ENCODE results near the gene FN1. TPM values are rescaled to one million over a fixed set of nuclear protein-coding genes. Genes with fewer than 3 reads are reported as not detected.

The FN1 gene
- total and polyA plus RNA-seq, 4 donors: 339 to 1,753 (median 934) TPM

DNA sequence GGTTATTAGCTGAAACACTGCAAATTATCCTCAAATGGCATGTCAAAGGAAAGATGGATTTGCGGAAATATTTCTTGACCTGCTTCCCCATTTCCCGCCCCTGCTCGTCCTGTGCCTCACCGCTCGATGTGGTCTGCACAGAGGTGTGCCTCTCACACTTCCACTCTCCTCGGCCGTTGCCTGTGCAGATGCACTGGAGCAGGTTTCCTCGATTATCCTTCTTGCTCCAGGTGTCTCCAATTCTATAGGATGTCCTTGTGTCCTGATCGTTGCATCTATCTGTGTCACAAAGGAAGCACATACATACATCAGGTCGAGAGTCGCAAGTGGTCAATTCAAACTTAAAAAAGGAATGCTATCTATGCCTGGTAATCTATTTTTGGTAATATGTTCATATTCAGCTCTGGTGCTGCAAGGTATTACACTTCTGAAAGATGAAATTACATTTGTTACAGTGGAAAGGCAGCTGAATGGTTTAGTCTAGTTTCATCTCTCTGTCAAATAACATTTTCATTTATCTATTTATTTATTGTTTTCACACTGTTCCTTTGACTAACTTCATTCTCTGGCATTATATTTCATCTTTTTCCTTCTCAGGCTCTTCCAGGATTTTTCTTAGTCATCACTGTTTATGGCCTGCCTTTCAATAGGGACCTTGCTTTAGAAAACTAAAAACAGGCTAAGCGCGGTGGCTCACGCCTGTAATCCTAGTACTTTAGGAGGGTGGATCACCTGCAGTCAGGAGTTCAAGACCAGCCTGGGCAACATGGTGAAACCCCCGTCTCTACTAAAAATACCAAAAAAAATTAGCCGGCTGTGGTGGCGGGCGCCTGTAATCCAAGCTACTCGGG is 7.6 kb downstream of the FN1 start:
- Histone ChIP-seq H3K9me3 (ENCODE audit: control insufficient read depth in 4 of 4, insufficient read depth in 3 of 4, low read length in 3 of 4) (peaks cover 0 to 4% (median 0%) of the 10 kb centered on the region in 4 donors), H3K4me1 (ENCODE audit: control insufficient read depth in 5 of 5, insufficient read depth in 5 of 5, low read length in 5 of 5) (peaks cover 0 to 47% (median 0%) of the 10 kb centered on the region in 5 donors), H3K27me3 (ENCODE audit: control insufficient read depth in 3 of 3, insufficient read depth in 3 of 3, low read length in 2 of 3) (no peaks in the 10 kb centered on the region), H3K27ac (ENCODE audit: low read depth in 1 of 2, low read length in 1 of 2) (no peak overlapping the region), H3K9ac (ENCODE audit: insufficient read depth in 1 of 2, low read length in 2 of 2) (no peak overlapping the region), H3K4me3 (no peak overlapping the region), H3K36me3 (ENCODE audit: control insufficient read depth in 4 of 4, insufficient read depth in 4 of 4, low read length in 4 of 4) (peaks cover 6 to 78% (median 35%) of the 10 kb centered on the region in 4 donors)
- ATAC-seq (ENCODE audit: insufficient read depth, low FRiP score) (no peak), DNase-seq (no peak)
- WGBS, 2 donors: 94% methylated on average over 19 of the region's 19 CpGs
- TF ChIP-seq, protein P1, sequence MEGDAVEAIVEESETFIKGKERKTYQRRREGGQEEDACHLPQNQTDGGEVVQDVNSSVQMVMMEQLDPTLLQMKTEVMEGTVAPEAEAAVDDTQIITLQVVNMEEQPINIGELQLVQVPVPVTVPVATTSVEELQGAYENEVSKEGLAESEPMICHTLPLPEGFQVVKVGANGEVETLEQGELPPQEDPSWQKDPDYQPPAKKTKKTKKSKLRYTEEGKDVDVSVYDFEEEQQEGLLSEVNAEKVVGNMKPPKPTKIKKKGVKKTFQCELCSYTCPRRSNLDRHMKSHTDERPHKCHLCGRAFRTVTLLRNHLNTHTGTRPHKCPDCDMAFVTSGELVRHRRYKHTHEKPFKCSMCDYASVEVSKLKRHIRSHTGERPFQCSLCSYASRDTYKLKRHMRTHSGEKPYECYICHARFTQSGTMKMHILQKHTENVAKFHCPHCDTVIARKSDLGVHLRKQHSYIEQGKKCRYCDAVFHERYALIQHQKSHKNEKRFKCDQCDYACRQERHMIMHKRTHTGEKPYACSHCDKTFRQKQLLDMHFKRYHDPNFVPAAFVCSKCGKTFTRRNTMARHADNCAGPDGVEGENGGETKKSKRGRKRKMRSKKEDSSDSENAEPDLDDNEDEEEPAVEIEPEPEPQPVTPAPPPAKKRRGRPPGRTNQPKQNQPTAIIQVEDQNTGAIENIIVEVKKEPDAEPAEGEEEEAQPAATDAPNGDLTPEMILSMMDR (IDR thresholded peaks at IDR 0.05; ENCODE audit: control extremely low read depth, extremely low read depth): no peak

DNA sequence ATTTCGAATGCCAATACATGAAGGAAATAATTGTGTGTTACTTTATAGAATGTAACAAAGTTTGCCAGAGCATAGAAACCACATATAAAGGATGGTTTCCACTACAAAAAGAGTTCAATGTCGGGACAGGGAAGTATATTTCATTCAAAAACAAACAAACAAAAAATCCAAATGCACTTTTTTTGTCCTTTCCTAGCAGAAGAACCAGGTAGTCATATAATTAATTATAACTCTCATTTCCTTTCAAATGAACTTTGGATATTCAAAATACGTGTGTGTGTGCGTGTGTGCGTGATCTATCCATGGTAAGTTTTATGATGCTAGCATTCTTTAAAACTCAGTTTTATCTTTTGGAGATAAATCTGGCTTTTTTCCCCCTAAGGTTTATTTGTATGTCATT is 8.3 kb downstream of the FN1 start:
- no peak for DNase-seq
- H3K9me3 ChIP-seq (ENCODE audit: control insufficient read depth in 4 of 4, insufficient read depth in 3 of 4, low read length in 3 of 4): peaks cover 0 to 4% (median 0%) of the 10 kb centered on the region in 4 donors
- H3K4me1 ChIP-seq (ENCODE audit: control insufficient read depth in 5 of 5, insufficient read depth in 5 of 5, low read length in 5 of 5): peaks cover 0 to 40% (median 0%) of the 10 kb centered on the region in 5 donors
- H3K27ac ChIP-seq (ENCODE audit: low read depth in 1 of 2, low read length in 1 of 2): no peak overlapping the region
- H3K27me3 ChIP-seq (ENCODE audit: control insufficient read depth in 3 of 3, insufficient read depth in 3 of 3, low read length in 2 of 3): no peaks in the 10 kb centered on the region
- no peak overlapping the region for H3K4me3 ChIP-seq
- peaks cover 6 to 75% (median 35%) of the 10 kb centered on the region in 4 donors for H3K36me3 ChIP-seq (ENCODE audit: control insufficient read depth in 4 of 4, insufficient read depth in 4 of 4, low read length in 4 of 4)
- no peak for ATAC-seq (ENCODE audit: insufficient read depth, low FRiP score)
- TF ChIP-seq, protein P1 (IDR thresholded peaks at IDR 0.05; ENCODE audit: control extremely low read depth, extremely low read depth): no peak
- no peak overlapping the region for H3K9ac ChIP-seq (ENCODE audit: insufficient read depth in 1 of 2, low read length in 2 of 2)
- 89 to 91% methylated on average over 5 of the region's 5 CpGs for WGBS, 2 donors

DNA sequence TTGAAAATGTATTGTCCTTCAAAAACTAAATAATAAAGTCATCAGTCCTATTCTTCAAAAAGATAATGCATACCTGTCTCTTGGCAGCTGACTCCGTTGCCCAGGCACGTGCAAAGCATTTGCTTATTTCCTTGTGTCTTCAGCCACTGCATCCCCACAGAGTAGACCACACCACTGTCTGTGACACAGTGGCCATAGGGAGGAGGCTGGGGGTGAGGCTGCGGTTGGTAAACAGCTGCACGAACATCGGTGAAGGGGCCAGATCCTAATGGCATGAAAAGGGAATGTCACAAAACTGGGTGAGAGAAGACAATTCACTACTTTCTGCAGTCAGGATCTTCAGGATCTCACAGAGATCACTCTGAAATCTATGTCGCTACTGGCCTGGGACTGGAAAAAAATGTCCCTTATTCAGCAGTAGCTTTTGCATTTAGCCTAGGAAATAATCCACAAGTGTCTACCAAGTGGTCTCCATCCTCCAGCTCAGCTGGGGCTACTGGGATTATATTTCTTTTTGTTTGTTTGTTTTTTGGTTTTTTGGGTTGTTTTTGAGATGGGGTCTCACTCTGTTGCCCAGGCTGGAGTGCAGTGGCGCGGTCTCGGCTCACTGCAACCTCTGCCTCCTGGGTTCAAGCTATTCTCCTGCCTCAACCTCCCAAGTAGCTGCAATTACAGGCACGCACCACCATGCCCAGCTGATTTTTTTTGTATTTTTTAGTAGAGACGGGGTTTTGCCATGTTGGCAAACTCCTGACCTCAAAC is 10.7 kb downstream of the FN1 start:
- TF ChIP-seq, protein P1 (IDR thresholded peaks at IDR 0.05; ENCODE audit: control extremely low read depth, extremely low read depth): no peak
- Histone ChIP-seq H3K27ac (ENCODE audit: low read depth in 1 of 2, low read length in 1 of 2) (peak overlapping the region in 1 of 2 donors; percentile 63), H3K4me1 (ENCODE audit: control insufficient read depth in 5 of 5, insufficient read depth in 5 of 5, low read length in 5 of 5) (peaks cover 0 to 21% (median 0%) of the 10 kb centered on the region in 5 donors), H3K9me3 (ENCODE audit: control insufficient read depth in 4 of 4, insufficient read depth in 3 of 4, low read length in 3 of 4) (peaks cover 0 to 4% (median 0%) of the 10 kb centered on the region in 4 donors), H3K36me3 (ENCODE audit: control insufficient read depth in 4 of 4, insufficient read depth in 4 of 4, low read length in 4 of 4) (peaks cover 0 to 77% (median 33%) of the 10 kb centered on the region in 4 donors), H3K27me3 (ENCODE audit: control insufficient read depth in 3 of 3, insufficient read depth in 3 of 3, low read length in 2 of 3) (no peaks in the 10 kb centered on the region), H3K4me3 (no peak overlapping the region), H3K9ac (ENCODE audit: insufficient read depth in 1 of 2, low read length in 2 of 2) (no peak overlapping the region)
- ATAC-seq (ENCODE audit: insufficient read depth, low FRiP score) (no peak), DNase-seq (no peak)
- WGBS, 2 donors: 80 to 87% methylated on average over 11 of the region's 11 CpGs
